Measurements from ENCODE around the gene HLA-G. TPM values are rescaled to one million over a fixed set of nuclear protein-coding genes. Genes with fewer than 3 reads are reported as not detected.

HLA-G gene
- polyA plus RNA-seq, 2 donors = 0.07 to 0.12 TPM

GRCh38 chr6:29796026-29796425, 31.6 kb upstream of the HLA-G start:
- Histone ChIP-seq H3K27me3 (ENCODE audit: control insufficient read depth in 1 of 2, insufficient read depth in 2 of 2, low read length in 2 of 2) (no peaks in the 10 kb centered on the region), H3K9me3 (ENCODE audit: control insufficient read depth in 2 of 2, insufficient read depth in 1 of 2, low read depth in 1 of 2, low read length in 1 of 2) (no peaks in the 10 kb centered on the region), H3K27ac (ENCODE audit: low read depth in 2 of 2, low read length in 1 of 2) (no peak overlapping the region), H3K4me3 (ENCODE audit: low read depth in 1 of 2, low read length in 2 of 2) (no peak overlapping the region), H3K36me3 (ENCODE audit: control insufficient read depth in 2 of 2, insufficient read depth in 2 of 2, low read length in 1 of 2) (no peaks in the 10 kb centered on the region), H3K4me1 (ENCODE audit: control insufficient read depth in 2 of 2, insufficient read depth in 2 of 2, low read length in 1 of 2) (no peaks in the 10 kb centered on the region)
- WGBS, 2 donors = 47 to 61% methylated on average over 2 of the region's 2 CpGs

DNA sequence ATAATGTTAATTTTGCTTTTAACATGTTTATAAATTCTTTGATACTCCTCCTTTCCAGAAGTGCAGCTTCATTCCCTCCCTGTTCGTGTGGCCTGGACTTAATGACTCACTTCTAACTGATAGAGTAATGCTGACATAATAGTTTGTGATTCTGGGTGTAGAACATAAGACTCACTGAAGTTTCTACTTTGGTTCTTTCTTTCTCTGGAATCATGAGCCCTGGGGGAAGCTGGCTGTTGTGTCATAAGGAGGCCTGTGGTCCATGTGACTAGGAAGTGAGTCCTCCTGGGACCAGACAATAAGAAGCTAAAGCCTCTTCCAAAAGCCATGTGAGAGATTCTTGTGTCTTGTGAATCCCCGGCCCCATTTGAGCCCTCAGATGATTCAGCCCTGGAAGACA, 30.5 kb upstream of the HLA-G start:
- Histone ChIP-seq H3K36me3 (ENCODE audit: control insufficient read depth in 2 of 2, insufficient read depth in 2 of 2, low read length in 1 of 2) (no peaks in the 10 kb centered on the region), H3K9me3 (ENCODE audit: control insufficient read depth in 2 of 2, insufficient read depth in 1 of 2, low read depth in 1 of 2, low read length in 1 of 2) (no peaks in the 10 kb centered on the region), H3K4me1 (ENCODE audit: control insufficient read depth in 2 of 2, insufficient read depth in 2 of 2, low read length in 1 of 2) (no peaks in the 10 kb centered on the region), H3K4me3 (ENCODE audit: low read depth in 1 of 2, low read length in 2 of 2) (no peak overlapping the region), H3K27ac (ENCODE audit: low read depth in 2 of 2, low read length in 1 of 2) (no peak overlapping the region), H3K27me3 (ENCODE audit: control insufficient read depth in 1 of 2, insufficient read depth in 2 of 2, low read length in 2 of 2) (no peaks in the 10 kb centered on the region)
- WGBS, 2 donors = 9 to 38% methylated on average over 2 of the region's 2 CpGs

DNA sequence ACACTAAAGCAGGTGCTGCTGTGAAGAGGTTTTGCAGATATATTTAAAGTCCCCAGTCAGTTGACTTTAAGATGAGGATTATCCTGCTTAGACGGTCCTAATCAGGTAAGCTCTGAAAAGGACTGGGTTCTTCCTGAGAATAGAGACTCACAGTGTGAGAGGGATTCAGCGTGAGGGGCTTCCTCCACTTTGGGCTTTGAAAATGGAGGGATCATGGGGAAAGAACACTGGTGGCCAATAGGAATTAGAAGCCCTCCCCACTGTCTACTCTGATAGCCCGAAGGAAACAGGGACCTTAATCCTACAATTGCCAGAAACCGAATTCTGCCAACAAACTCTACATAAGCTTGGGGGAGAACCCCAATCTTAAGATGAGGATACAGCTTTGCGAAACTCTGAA, 29.7 kb upstream of the HLA-G start:
- no peaks in the 10 kb centered on the region for H3K36me3 ChIP-seq (ENCODE audit: control insufficient read depth in 2 of 2, insufficient read depth in 2 of 2, low read length in 1 of 2)
- WGBS, 2 donors = 86 to 87% methylated on average over 5 of the region's 5 CpGs
- no peaks in the 10 kb centered on the region for H3K4me1 ChIP-seq (ENCODE audit: control insufficient read depth in 2 of 2, insufficient read depth in 2 of 2, low read length in 1 of 2)
- no peak overlapping the region for H3K27ac ChIP-seq (ENCODE audit: low read depth in 2 of 2, low read length in 1 of 2)
- no peak overlapping the region for H3K4me3 ChIP-seq (ENCODE audit: low read depth in 1 of 2, low read length in 2 of 2)
- H3K9me3 ChIP-seq (ENCODE audit: control insufficient read depth in 2 of 2, insufficient read depth in 1 of 2, low read depth in 1 of 2, low read length in 1 of 2) = no peaks in the 10 kb centered on the region
- H3K27me3 ChIP-seq (ENCODE audit: control insufficient read depth in 1 of 2, insufficient read depth in 2 of 2, low read length in 2 of 2) = no peaks in the 10 kb centered on the region

DNA sequence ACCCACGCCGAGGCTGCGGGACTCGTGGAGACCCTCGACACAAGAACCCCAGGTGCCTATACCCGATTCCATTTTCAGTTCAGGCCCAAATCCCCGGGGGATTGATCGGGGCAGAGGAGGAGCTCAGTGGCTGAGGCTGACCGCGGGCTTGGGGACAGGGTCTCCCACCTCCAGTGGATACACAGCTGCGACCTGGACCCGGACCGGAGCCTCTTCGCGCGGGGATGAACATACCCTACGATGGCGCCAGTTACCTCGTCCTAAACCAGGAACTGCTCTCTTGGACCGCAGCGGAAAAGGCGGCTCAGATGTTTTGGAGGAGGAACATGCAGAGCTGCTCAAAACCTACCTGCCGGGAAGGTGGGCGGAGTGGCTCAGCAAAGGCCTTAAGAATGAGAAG, 27.4 kb upstream of the HLA-G start:
- Histone ChIP-seq H3K4me3 (ENCODE audit: low read depth in 1 of 2, low read length in 2 of 2) (no peak overlapping the region), H3K4me1 (ENCODE audit: control insufficient read depth in 2 of 2, insufficient read depth in 2 of 2, low read length in 1 of 2) (no peaks in the 10 kb centered on the region), H3K36me3 (ENCODE audit: control insufficient read depth in 2 of 2, insufficient read depth in 2 of 2, low read length in 1 of 2) (no peaks in the 10 kb centered on the region), H3K9me3 (ENCODE audit: control insufficient read depth in 2 of 2, insufficient read depth in 1 of 2, low read depth in 1 of 2, low read length in 1 of 2) (no peaks in the 10 kb centered on the region), H3K27ac (ENCODE audit: low read depth in 2 of 2, low read length in 1 of 2) (no peak overlapping the region), H3K27me3 (ENCODE audit: control insufficient read depth in 1 of 2, insufficient read depth in 2 of 2, low read length in 2 of 2) (no peaks in the 10 kb centered on the region)
- 84 to 90% methylated on average over 24 of the region's 24 CpGs for WGBS, 2 donors

DNA sequence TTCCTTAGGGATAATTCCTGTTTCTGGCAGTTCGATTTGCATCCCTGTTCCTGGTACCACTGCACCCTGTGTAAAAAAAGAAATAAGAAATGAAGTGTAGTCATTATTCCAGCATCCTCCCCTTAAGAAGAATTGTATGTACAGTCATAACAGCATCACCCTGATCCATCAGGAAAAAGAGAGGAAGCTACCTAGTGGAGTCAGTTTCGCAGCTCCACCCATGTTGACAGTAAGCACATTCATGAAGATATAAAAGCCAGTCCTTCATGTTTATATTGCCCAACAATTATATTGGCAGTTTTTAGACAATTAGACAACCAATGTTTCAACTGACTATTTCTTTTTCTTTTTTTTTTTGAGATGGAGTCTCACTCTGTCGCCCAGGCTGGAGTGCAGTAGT, 21.2 kb upstream of the HLA-G start:
- no peaks in the 10 kb centered on the region for H3K4me1 ChIP-seq (ENCODE audit: control insufficient read depth in 2 of 2, insufficient read depth in 2 of 2, low read length in 1 of 2)
- 93% methylated on average over 3 of the region's 3 CpGs for WGBS, 2 donors
- H3K36me3 ChIP-seq (ENCODE audit: control insufficient read depth in 2 of 2, insufficient read depth in 2 of 2, low read length in 1 of 2) = no peaks in the 10 kb centered on the region
- no peaks in the 10 kb centered on the region for H3K9me3 ChIP-seq (ENCODE audit: control insufficient read depth in 2 of 2, insufficient read depth in 1 of 2, low read depth in 1 of 2, low read length in 1 of 2)
- H3K27me3 ChIP-seq (ENCODE audit: control insufficient read depth in 1 of 2, insufficient read depth in 2 of 2, low read length in 2 of 2) = no peaks in the 10 kb centered on the region
- H3K27ac ChIP-seq (ENCODE audit: low read depth in 2 of 2, low read length in 1 of 2) = no peak overlapping the region
- no peak overlapping the region for H3K4me3 ChIP-seq (ENCODE audit: low read depth in 1 of 2, low read length in 2 of 2)

- Histone ChIP-seq H3K27ac (ENCODE audit: low read depth in 2 of 2, low read length in 1 of 2) (no peak overlapping the region), H3K4me3 (ENCODE audit: low read depth in 1 of 2, low read length in 2 of 2) (no peak overlapping the region), H3K27me3 (ENCODE audit: control insufficient read depth in 1 of 2, insufficient read depth in 2 of 2, low read length in 2 of 2) (no peaks in the 10 kb centered on the region), H3K36me3 (ENCODE audit: control insufficient read depth in 2 of 2, insufficient read depth in 2 of 2, low read length in 1 of 2) (no peaks in the 10 kb centered on the region), H3K4me1 (ENCODE audit: control insufficient read depth in 2 of 2, insufficient read depth in 2 of 2, low read length in 1 of 2) (no peaks in the 10 kb centered on the region), H3K9me3 (ENCODE audit: control insufficient read depth in 2 of 2, insufficient read depth in 1 of 2, low read depth in 1 of 2, low read length in 1 of 2) (no peaks in the 10 kb centered on the region)
Observed at GRCh38 chr6:29809249-29809648, 18.4 kb upstream of the HLA-G start.

GRCh38 chr6:29810371-29810770, 17.3 kb upstream of the HLA-G start:
- no peak overlapping the region for H3K27ac ChIP-seq (ENCODE audit: low read depth in 2 of 2, low read length in 1 of 2)
- no peaks in the 10 kb centered on the region for H3K9me3 ChIP-seq (ENCODE audit: control insufficient read depth in 2 of 2, insufficient read depth in 1 of 2, low read depth in 1 of 2, low read length in 1 of 2)
- no peaks in the 10 kb centered on the region for H3K27me3 ChIP-seq (ENCODE audit: control insufficient read depth in 1 of 2, insufficient read depth in 2 of 2, low read length in 2 of 2)
- no peaks in the 10 kb centered on the region for H3K36me3 ChIP-seq (ENCODE audit: control insufficient read depth in 2 of 2, insufficient read depth in 2 of 2, low read length in 1 of 2)
- no peak overlapping the region for H3K4me3 ChIP-seq (ENCODE audit: low read depth in 1 of 2, low read length in 2 of 2)
- 56 to 70% methylated on average over 2 of the region's 2 CpGs for WGBS, 2 donors
- H3K4me1 ChIP-seq (ENCODE audit: control insufficient read depth in 2 of 2, insufficient read depth in 2 of 2, low read length in 1 of 2) = no peaks in the 10 kb centered on the region

DNA sequence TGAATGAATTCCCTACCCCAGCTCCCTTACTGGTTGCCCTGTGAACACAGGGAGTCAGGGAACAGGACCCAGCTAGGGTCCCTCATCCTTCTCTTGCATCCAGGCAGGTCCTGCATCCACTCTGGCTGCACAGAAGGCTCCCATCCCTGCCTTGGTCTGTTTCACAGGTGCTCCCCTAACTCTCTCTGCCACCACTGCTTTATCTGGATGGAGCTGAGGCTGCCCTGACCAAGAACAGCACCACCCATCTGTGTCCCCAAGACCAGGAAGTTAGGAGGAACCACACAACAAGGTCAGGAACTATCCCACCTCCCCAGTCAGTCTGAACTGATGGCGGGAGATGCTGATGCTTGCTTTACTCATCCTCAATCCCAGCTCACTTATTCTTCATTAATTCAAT, 16.2 kb upstream of the HLA-G start:
- no peaks in the 10 kb centered on the region for H3K27me3 ChIP-seq (ENCODE audit: control insufficient read depth in 1 of 2, insufficient read depth in 2 of 2, low read length in 2 of 2)
- no peaks in the 10 kb centered on the region for H3K36me3 ChIP-seq (ENCODE audit: control insufficient read depth in 2 of 2, insufficient read depth in 2 of 2, low read length in 1 of 2)
- no peaks in the 10 kb centered on the region for H3K9me3 ChIP-seq (ENCODE audit: control insufficient read depth in 2 of 2, insufficient read depth in 1 of 2, low read depth in 1 of 2, low read length in 1 of 2)
- no peaks in the 10 kb centered on the region for H3K4me1 ChIP-seq (ENCODE audit: control insufficient read depth in 2 of 2, insufficient read depth in 2 of 2, low read length in 1 of 2)
- no peak overlapping the region for H3K27ac ChIP-seq (ENCODE audit: low read depth in 2 of 2, low read length in 1 of 2)
- H3K4me3 ChIP-seq (ENCODE audit: low read depth in 1 of 2, low read length in 2 of 2) = no peak overlapping the region
- 80 to 87% methylated on average over 1 of the region's 1 CpG for WGBS, 2 donors

DNA sequence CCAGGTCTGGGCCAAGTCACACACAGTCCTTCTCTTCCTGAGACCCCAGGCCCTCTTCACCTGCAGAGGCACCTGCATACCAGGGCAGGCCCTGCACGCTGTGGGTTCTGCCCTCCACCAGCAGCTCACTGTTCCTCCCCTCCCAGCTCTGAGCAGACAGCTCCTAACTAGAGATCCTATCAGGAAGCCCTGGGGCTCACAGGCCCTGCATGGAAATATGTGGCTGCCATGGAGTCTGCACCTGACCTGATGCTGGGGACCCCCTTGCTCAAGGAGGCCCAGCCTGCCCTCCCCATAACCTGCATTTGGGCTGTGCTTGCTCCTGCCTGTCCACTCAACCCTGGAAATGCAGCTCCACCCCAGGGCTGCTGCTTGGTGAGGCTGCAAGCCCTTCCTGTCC, 14.6 kb upstream of the HLA-G start:
- no peaks in the 10 kb centered on the region for H3K36me3 ChIP-seq (ENCODE audit: control insufficient read depth in 2 of 2, insufficient read depth in 2 of 2, low read length in 1 of 2)
- H3K4me3 ChIP-seq (ENCODE audit: low read depth in 1 of 2, low read length in 2 of 2) = no peak overlapping the region
- no peak overlapping the region for H3K27ac ChIP-seq (ENCODE audit: low read depth in 2 of 2, low read length in 1 of 2)
- no peaks in the 10 kb centered on the region for H3K27me3 ChIP-seq (ENCODE audit: control insufficient read depth in 1 of 2, insufficient read depth in 2 of 2, low read length in 2 of 2)
- no peaks in the 10 kb centered on the region for H3K4me1 ChIP-seq (ENCODE audit: control insufficient read depth in 2 of 2, insufficient read depth in 2 of 2, low read length in 1 of 2)
- H3K9me3 ChIP-seq (ENCODE audit: control insufficient read depth in 2 of 2, insufficient read depth in 1 of 2, low read depth in 1 of 2, low read length in 1 of 2) = no peaks in the 10 kb centered on the region
- 0 to 50% methylated on average over 1 of the region's 1 CpG for WGBS, 2 donors

GRCh38 chr6:29813809-29814208, 13.8 kb upstream of the HLA-G start:
- no peaks in the 10 kb centered on the region for H3K27me3 ChIP-seq (ENCODE audit: control insufficient read depth in 1 of 2, insufficient read depth in 2 of 2, low read length in 2 of 2)
- no peaks in the 10 kb centered on the region for H3K4me1 ChIP-seq (ENCODE audit: control insufficient read depth in 2 of 2, insufficient read depth in 2 of 2, low read length in 1 of 2)
- no peaks in the 10 kb centered on the region for H3K9me3 ChIP-seq (ENCODE audit: control insufficient read depth in 2 of 2, insufficient read depth in 1 of 2, low read depth in 1 of 2, low read length in 1 of 2)
- H3K27ac ChIP-seq (ENCODE audit: low read depth in 2 of 2, low read length in 1 of 2) = no peak overlapping the region
- H3K4me3 ChIP-seq (ENCODE audit: low read depth in 1 of 2, low read length in 2 of 2) = no peak overlapping the region
- H3K36me3 ChIP-seq (ENCODE audit: control insufficient read depth in 2 of 2, insufficient read depth in 2 of 2, low read length in 1 of 2) = no peaks in the 10 kb centered on the region
- WGBS, 2 donors = 59 to 64% methylated on average over 7 of the region's 7 CpGs

Data from esophagus (tissue), 2 donors.